ENCODE data around the gene KLF3.

KLF3 gene

GRCh38 chr4:38644201-38644600, 19.8 kb upstream of the KLF3 start:
- no peak for TF ChIP-seq CTBP1 (IDR thresholded peaks at IDR 0.05; ENCODE audit: borderline replicate concordance)
- no peak for TF ChIP-seq ARNT (IDR thresholded peaks at IDR 0.05)
- TF ChIP-seq FOXK2 (IDR thresholded peaks at IDR 0.05), result no peak
- TF ChIP-seq PKNOX1 (IDR thresholded peaks at IDR 0.05), result no peak
- no peak for TF ChIP-seq LEF1 (IDR thresholded peaks at IDR 0.05; ENCODE audit: borderline replicate concordance)
- ChIA-PET POLR2A (no interaction called here), CTCF (interaction anchor here (1.1 kb wide), 1 partner anchor 9 kb away, joined by 7 read pairs; no protein-coding TSS in a partner anchor)
- DNase-seq (ENCODE audit: extremely low spot score), result no peak

DNA sequence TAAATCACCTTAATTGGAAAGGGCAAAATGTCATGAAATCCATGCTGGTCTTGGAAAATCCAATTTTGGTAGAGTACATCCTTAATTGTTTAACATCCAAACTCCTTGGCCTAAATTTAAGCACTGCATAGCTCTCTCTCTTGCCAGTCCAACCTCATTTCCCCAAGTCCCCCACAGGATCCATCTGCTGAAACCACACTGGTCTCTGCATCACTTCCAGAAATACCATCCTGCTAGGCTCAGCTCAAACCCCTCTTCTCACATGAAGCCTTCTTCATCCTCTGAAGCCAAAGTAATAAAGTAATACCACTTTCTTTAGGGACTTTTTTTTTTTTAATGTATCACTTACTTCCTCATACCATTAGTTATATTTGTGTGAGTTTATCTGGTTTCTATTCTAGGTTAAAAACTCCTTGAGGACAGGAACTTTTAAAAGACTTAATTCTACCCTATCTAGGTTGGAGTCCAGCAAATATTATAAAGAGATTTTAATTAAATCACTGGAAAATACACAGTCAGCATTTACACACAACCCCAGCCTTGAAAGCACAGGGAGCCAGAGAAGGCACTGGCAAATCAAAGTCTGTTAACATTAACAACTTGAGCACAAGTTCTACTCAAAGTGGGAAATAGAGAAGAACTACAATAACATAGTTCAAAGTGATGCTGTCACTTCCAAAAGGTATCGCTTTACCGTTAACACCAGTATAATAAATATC, 16.7 kb upstream of the KLF3 start:
- CTCF ChIA-PET, result no interaction called here
- TF ChIP-seq FOXK2 (IDR thresholded peaks at IDR 0.05) (no peak), LEF1 (IDR thresholded peaks at IDR 0.05; ENCODE audit: borderline replicate concordance) (no peak), FOXA1 (IDR thresholded peaks at IDR 0.05) (no peak), CTBP1 (IDR thresholded peaks at IDR 0.05; ENCODE audit: borderline replicate concordance) (no peak), FOXM1 (IDR thresholded peaks at IDR 0.05; ENCODE audit: borderline replicate concordance) (no peak), HDGF (IDR thresholded peaks at IDR 0.05; ENCODE audit: borderline replicate concordance) (no peak), SP1 (IDR thresholded peaks at IDR 0.05) (no peak), L3MBTL2 (conservative IDR thresholded peaks at IDR 0.05) (no peak), TARDBP (IDR thresholded peaks at IDR 0.05) (no peak), ELF4 (IDR thresholded peaks at IDR 0.05) (no peak), ARNT (IDR thresholded peaks at IDR 0.05) (no peak), NFRKB (IDR thresholded peaks at IDR 0.05) (no peak), BHLHE40 (IDR thresholded peaks at IDR 0.05; ENCODE audit: borderline replicate concordance) (no peak), ZNF384 (IDR thresholded peaks at IDR 0.05) (no peak), PKNOX1 (IDR thresholded peaks at IDR 0.05) (no peak)

DNA sequence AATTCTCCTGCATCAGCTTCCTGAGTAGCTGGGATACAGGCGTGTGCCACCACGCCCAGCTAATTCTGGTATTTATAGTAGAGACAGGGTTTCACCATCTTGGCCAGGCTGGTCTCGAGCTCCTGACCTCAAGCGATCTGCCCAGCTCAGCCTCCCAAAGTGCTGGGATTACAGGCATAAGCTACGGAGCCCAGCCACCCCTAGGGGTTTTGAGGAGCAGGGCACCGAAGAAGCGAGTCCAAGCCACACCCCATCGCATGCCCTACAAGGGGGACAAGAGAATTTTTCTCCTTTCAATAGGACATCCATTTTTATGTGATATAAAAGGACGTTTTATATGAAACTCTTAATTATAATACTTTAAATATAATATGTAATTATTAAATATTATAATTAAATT, 13.9 kb upstream of the KLF3 start:
- CTCF ChIA-PET, result no interaction called here
- TF ChIP-seq PKNOX1 (IDR thresholded peaks at IDR 0.05), result no peak
- no peak for TF ChIP-seq FOXM1 (IDR thresholded peaks at IDR 0.05; ENCODE audit: borderline replicate concordance)
- no peak for TF ChIP-seq ARNT (IDR thresholded peaks at IDR 0.05)
- no peak for TF ChIP-seq ZNF384 (IDR thresholded peaks at IDR 0.05)
- TF ChIP-seq SUZ12 (IDR thresholded peaks at IDR 0.05), result no peak
- no peak for TF ChIP-seq LEF1 (IDR thresholded peaks at IDR 0.05; ENCODE audit: borderline replicate concordance)
- TF ChIP-seq CTBP1 (IDR thresholded peaks at IDR 0.05; ENCODE audit: borderline replicate concordance), result no peak
- TF ChIP-seq NFRKB (IDR thresholded peaks at IDR 0.05), result no peak
- no peak for TF ChIP-seq HDGF (IDR thresholded peaks at IDR 0.05; ENCODE audit: borderline replicate concordance)
- TF ChIP-seq SP1 (IDR thresholded peaks at IDR 0.05), result no peak
- no peak for TF ChIP-seq TARDBP (IDR thresholded peaks at IDR 0.05)
- no peak for TF ChIP-seq FOXK2 (IDR thresholded peaks at IDR 0.05)
- no peak for TF ChIP-seq L3MBTL2 (conservative IDR thresholded peaks at IDR 0.05)
- no peak for TF ChIP-seq FOXA1 (IDR thresholded peaks at IDR 0.05)
- POLR2A ChIA-PET, result no interaction called here
- DNase-seq (ENCODE audit: extremely low spot score), result no peak

More for the DNA sequence above, 16.7 kb upstream of the KLF3 start:
- POLR2A ChIA-PET, result no interaction called here
- DNase-seq (ENCODE audit: extremely low spot score), result no peak

GRCh38 chr4:38654273-38654672, 9.7 kb upstream of the KLF3 start:
- TF ChIP-seq TARDBP (IDR thresholded peaks at IDR 0.05) (no peak), ZNF384 (IDR thresholded peaks at IDR 0.05) (no peak), SP1 (IDR thresholded peaks at IDR 0.05) (no peak), SUZ12 (IDR thresholded peaks at IDR 0.05) (no peak), LEF1 (IDR thresholded peaks at IDR 0.05; ENCODE audit: borderline replicate concordance) (no peak), FOXK2 (IDR thresholded peaks at IDR 0.05) (no peak), CTBP1 (IDR thresholded peaks at IDR 0.05; ENCODE audit: borderline replicate concordance) (no peak)
- CTCF ChIA-PET, result interaction anchor here (0.6 kb wide), 3 partner anchors 36 to 1515 kb away, joined by 3 to 4 read pairs (median 4); no protein-coding TSS in a partner anchor
- POLR2A ChIA-PET, result interaction anchor here (0.8 kb wide), 1 partner anchor 9 kb away, joined by 3 read pairs; no protein-coding TSS in a partner anchor
- DNase-seq (ENCODE audit: extremely low spot score), result no peak

- POLR2A ChIA-PET, result no interaction called here
- CTCF ChIA-PET, result no interaction called here
- no peak for DNase-seq (ENCODE audit: extremely low spot score)
- TF ChIP-seq PKNOX1 (IDR thresholded peaks at IDR 0.05) (no peak), SP1 (IDR thresholded peaks at IDR 0.05) (no peak), ELF4 (IDR thresholded peaks at IDR 0.05) (no peak), TARDBP (IDR thresholded peaks at IDR 0.05) (no peak), LEF1 (IDR thresholded peaks at IDR 0.05; ENCODE audit: borderline replicate concordance) (no peak), CTBP1 (IDR thresholded peaks at IDR 0.05; ENCODE audit: borderline replicate concordance) (no peak), ZNF384 (IDR thresholded peaks at IDR 0.05) (no peak), HDGF (IDR thresholded peaks at IDR 0.05; ENCODE audit: borderline replicate concordance) (no peak), BHLHE40 (IDR thresholded peaks at IDR 0.05; ENCODE audit: borderline replicate concordance) (no peak), NFRKB (IDR thresholded peaks at IDR 0.05) (no peak), SUZ12 (IDR thresholded peaks at IDR 0.05) (no peak), FOXK2 (IDR thresholded peaks at IDR 0.05) (no peak), FOXA1 (IDR thresholded peaks at IDR 0.05) (no peak), ARNT (IDR thresholded peaks at IDR 0.05) (no peak), L3MBTL2 (conservative IDR thresholded peaks at IDR 0.05) (no peak), FOXM1 (IDR thresholded peaks at IDR 0.05; ENCODE audit: borderline replicate concordance) (no peak)
These were observed 7.9 kb upstream of the KLF3 start for GRCh38 chr4:38656111-38656510.

Data from HEK293T (cell line).